GM12891 (cell line): Measurements from ENCODE around the gene LRRIQ1.
"Not testable (repeated sequence)": the region's sequence is repeated elsewhere in the genome, so short reads cannot be mapped to it uniquely, and the experiment has no call there.

Experiments used
- DNase-seq: peaks from one replicate; pipeline ENCODE4 v3.0.0; 2011; ENCODE audit warnings: low spot score; ENCODE audit not compliant: insufficient read length
- FAIRE-seq: peaks from 2 replicates; lab custom pipeline; 2011; peaks lifted over from hg19 to GRCh38; lab: Jason Lieb, UNC
- PAX5 ChIP-seq: IDR thresholded peaks from 2 replicates; pipeline ENCODE4 v1.6.1; 2011; ENCODE audit warnings: low read length, moderate library complexity, mild to moderate bottlenecking; ENCODE audit not compliant: insufficient read depth, severe bottlenecking
- POLR2A ChIP-seq: IDR thresholded peaks from 2 replicates; pipeline ENCODE4 v1.6.1; 2011; ENCODE audit warnings: low read depth, low read length, control low read depth
- POLR2AphosphoS5 ChIP-seq: IDR thresholded peaks from 2 replicates; pipeline ENCODE4 v1.6.1; 2011; ENCODE audit warnings: low read depth, low read length, control low read depth
- POU2F2 ChIP-seq: IDR thresholded peaks from 2 replicates; pipeline ENCODE4 v1.6.1; 2011; ENCODE audit warnings: low read depth, mild to moderate bottlenecking, control low read depth, low read length, moderate library complexity
- SPI1 ChIP-seq: IDR thresholded peaks from 2 replicates; pipeline ENCODE4 v1.6.1; 2011; ENCODE audit warnings: low read depth, low read length, control low read depth
- TAF1 ChIP-seq: IDR thresholded peaks from 2 replicates; pipeline ENCODE4 v1.6.1; 2011; ENCODE audit warnings: low read depth, low read length, control low read depth

The LRRIQ1 gene

DNA sequence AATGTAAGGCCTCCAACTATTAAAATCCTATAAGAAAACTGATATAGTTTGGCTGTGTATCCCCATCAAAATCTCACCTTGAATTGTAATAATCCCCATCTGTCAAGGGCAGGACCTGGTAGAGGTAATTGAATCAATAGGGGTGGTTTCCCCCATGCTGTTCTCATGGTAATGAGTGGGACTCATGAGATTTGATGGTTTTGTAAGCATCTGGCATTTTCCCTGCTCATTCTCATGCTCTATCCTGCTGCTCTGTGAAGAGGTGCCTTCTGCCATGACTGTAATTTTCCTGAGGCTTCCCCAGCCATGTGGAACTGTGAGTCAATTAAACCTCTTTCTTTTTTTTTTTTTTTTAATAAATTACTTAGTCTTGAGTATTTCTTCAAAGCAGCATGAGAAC, 31.9 kb upstream of the LRRIQ1 start:
- no peak for DNase-seq
- TF ChIP-seq SPI1 (no peak), POLR2A (no peak), POU2F2 (no peak), PAX5 (no peak), TAF1 (no peak), POLR2AphosphoS5 (no peak)
- no peak for FAIRE-seq

DNA sequence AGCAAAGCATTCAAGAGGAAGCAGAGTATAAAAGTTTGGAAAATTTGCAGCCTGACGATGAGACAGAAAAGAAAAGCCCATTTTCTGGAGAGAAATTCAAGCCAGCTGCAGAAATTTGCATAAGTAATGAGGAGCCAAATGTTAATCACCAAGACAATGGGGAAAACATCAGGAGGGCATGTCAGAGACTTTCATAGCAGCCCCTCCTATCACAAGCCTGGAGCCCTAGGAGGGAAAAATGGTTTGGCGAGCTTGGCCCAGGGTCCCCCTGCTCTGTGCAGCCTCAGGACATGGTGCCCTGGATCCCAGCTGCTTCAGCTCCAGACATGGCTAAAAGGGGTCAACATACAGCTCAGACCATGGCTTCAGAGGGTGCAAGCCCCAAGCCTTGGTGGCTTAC, 31.1 kb upstream of the LRRIQ1 start:
- not testable (repeated sequence) for FAIRE-seq, DNase-seq

DNA sequence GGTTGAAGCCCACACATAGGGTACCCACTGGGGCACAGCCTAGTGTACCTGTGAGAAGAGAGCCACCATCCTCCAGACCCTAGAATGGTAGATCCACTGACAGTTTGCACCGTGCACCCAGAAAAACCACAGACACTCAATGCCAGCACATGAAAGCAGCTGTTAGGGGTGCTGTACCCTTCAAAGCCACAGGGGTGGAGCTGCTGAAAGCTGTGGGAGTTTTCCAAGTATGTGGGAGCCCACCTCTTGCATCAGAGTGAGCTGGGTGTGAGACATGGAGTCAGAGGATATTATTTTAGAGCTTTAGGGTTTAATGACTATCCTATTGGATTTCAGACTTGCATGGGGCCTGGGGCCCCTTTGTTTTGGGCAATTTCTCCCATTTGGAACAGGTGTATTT, 30.5 kb upstream of the LRRIQ1 start:
- DNase-seq (no peak), FAIRE-seq (no peak)
- TF ChIP-seq TAF1 (no peak), POLR2A (no peak), POU2F2 (no peak), POLR2AphosphoS5 (no peak), SPI1 (no peak), PAX5 (no peak)

DNA sequence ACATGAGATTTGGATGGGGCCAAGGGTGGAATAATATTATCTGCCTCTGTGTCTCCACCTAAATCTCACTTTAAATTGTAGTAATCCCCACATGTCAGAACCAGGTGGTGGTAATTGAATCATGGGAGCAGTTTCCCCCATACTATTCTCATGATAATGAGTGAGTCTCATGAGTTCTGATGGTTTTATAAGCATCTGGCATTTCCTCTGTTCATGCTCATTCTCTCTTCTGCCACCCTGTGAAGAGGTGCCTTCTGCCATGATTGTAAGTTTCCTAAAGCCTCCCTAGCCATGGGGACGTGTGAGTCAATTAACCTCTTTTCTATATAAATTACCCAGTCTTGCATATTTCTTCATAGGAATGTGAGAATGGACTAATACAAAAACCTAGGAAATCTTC, 29.9 kb upstream of the LRRIQ1 start:
- FAIRE-seq, result no peak
- TF ChIP-seq SPI1 (no peak), POLR2AphosphoS5 (no peak), PAX5 (no peak), POU2F2 (no peak), POLR2A (no peak), TAF1 (no peak)
- DNase-seq, result no peak

DNA sequence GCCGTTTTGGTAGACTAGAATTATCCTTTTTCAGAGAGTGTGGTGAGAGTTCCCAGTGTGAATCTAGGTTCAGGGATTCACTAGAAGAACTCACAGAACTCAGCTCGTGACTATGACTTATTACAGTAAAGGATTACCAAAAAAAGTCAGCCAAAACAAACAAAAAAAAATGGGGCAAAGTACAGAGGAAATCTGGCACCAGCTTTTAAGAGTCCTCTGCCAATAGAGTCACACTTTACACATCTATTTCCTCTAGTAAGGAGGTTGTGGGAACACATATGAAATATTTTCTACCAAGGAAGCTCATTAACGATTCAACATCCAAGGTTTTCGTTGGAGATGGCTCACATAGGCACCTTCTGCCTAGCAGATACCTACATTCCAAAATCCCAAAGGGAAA, 28.3 kb upstream of the LRRIQ1 start:
- DNase-seq (no peak), FAIRE-seq (no peak)
- no peak for TF ChIP-seq PAX5
- TF ChIP-seq POLR2A, result no peak
- TF ChIP-seq TAF1, result no peak
- no peak for TF ChIP-seq POLR2AphosphoS5
- no peak for TF ChIP-seq POU2F2
- no peak for TF ChIP-seq SPI1

DNA sequence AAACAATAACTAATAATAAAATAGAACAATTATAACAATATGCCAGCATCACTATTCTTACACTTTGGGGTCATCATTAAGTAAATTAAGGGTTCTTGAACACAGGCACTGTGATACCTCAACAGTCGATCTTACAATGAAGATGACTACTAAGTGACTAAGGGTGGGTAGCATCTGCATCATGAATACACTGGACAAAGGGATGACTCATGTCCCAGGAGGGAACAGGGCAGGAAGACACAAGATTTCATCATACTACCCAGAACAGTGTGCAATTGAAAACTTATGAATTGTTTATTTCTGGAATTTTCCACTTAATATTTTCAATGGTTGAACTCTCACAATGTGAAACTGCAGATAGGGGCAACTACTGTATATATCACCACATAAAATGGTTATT, 19.7 kb upstream of the LRRIQ1 start:
- DNase-seq (no peak), FAIRE-seq (no peak)
- no peak for TF ChIP-seq TAF1
- no peak for TF ChIP-seq POLR2A
- no peak for TF ChIP-seq POU2F2

DNA sequence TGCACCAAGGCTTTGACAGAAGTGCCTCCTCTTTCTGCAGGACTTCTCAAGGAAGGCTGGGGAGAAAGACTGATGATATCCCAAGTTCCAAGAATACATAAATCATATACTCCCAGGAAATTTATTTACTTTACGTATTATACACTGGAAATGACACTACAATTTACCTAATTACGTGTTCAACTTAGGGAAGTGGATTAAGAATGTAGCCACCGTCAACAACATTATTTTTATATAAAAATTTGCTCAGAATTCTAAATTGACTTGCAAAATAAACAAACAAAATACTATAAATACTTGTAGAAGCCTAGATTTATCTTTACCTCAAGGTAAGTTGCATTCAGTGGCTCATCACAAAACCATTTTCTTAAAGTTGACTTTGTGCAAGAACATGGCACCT, 19.0 kb upstream of the LRRIQ1 start:
- no peak for DNase-seq
- no peak for FAIRE-seq
- TF ChIP-seq TAF1, result no peak
- TF ChIP-seq POLR2AphosphoS5, result no peak
- TF ChIP-seq POLR2A, result no peak
- TF ChIP-seq PAX5, result no peak
- no peak for TF ChIP-seq SPI1
- TF ChIP-seq POU2F2, result no peak

DNA sequence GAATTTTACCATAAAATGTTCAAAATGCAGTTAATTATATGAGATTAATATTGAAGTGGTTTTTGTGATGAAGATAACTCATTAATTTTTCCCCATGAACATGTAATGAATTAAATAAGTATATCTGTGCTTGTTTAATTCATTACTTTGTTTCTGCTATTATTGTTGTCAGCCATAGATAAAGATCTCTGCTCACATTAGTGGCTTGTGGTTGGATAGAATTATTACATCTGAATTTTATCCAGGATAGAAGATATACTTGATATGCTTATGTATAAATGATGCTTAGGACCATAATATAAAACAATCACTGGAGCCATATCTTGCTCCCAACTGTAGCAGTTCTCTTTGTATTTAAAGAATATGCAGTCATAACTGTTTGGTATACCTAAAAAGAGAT, 18.5 kb upstream of the LRRIQ1 start:
- DNase-seq, result no peak
- TF ChIP-seq POLR2AphosphoS5 (no peak), PAX5 (no peak), POLR2A (no peak), TAF1 (no peak), POU2F2 (no peak), SPI1 (no peak)
- FAIRE-seq, result no peak

DNA sequence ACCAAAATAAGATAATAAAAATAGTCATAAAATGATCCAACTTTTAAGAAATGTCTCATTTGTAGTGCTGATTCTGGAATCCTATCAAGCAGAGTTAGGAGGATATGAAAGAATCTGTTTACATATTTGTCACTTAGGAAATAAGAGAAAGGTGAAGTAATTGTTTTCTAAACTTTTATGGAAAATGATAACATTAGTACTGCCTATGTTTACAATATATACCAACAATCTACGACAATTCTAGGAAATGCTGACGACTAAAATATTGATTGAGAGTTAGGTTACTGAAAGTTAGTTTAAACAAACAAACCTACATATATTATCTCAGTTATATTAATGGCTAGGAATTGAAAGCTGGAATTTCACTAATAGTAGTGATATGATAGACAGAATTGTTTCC, 18.1 kb upstream of the LRRIQ1 start:
- no peak for DNase-seq
- no peak for FAIRE-seq
- no peak for TF ChIP-seq SPI1
- TF ChIP-seq POLR2A, result no peak
- TF ChIP-seq PAX5, result no peak
- no peak for TF ChIP-seq POLR2AphosphoS5
- TF ChIP-seq POU2F2, result no peak
- no peak for TF ChIP-seq TAF1

DNA sequence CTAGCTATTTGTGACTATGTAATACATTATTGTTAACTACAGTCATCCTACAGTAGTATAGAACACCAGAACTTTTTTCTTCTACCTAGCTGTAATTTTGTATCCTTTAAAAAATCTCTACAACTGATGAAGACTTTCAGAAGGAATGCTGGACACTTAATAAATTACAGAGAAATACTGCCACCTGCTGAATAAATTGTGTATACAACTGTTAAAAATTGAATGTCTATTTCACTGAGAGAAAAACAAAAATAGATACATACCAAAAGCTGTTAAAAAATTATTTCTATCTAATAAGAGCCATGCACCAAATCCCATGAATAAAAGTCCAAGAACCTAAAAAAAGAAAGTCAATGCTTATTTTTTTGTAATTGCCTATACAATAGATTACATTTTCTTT, 6.7 kb upstream of the LRRIQ1 start:
- DNase-seq, result no peak
- no peak for FAIRE-seq

DNA sequence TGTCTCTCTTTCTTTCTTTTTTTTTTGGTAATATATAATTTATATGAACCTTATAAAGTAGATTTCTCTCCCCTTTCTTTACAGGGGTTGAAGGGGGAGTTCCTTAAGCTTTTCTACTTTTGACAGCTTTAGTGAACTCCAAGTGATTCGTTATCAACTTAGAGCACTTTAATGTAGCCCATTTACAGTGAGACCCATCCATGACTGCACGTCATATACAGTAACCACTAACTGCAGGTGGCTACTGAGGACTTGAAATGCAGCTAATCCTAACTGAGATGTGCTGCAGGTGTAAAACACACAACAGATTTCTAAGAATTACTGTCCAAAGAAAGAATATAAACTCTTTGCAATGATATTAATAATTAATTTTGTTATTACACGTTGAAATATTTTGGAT, 582 bp downstream of the LRRIQ1 start:
- DNase-seq (no peak), FAIRE-seq (no peak)
- no peak for TF ChIP-seq POLR2AphosphoS5
- TF ChIP-seq POU2F2, result no peak
- no peak for TF ChIP-seq PAX5
- no peak for TF ChIP-seq SPI1
- TF ChIP-seq TAF1, result no peak
- TF ChIP-seq POLR2A, result no peak

More for the DNA sequence above, 6.7 kb upstream of the LRRIQ1 start:
- TF ChIP-seq TAF1, result no peak
- TF ChIP-seq POLR2A, result no peak
- no peak for TF ChIP-seq POU2F2
- no peak for TF ChIP-seq PAX5
- no peak for TF ChIP-seq SPI1

DNA sequence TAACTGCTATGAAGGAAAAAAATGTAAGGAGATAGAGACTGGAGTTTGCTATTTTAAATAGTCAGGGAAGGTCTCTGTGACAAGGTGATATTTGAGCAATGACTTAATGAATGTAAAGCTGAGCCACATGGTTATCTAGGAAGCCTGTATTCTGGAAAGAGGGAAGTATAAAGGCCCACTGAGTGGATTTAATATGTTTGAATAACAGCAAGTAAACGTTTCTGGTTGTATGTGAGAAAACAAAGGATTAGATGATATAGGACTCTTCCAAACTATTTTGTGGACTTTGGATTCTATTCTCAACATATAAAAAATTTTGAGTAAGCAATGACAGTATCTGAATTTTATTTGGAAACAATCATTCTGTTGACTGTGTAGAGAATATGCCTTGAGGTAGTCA, 5.2 kb downstream of the LRRIQ1 start:
- no peak for TF ChIP-seq POLR2AphosphoS5
- TF ChIP-seq POLR2A, result no peak
- TF ChIP-seq SPI1, result no peak
- no peak for TF ChIP-seq TAF1
- no peak for TF ChIP-seq PAX5
- TF ChIP-seq POU2F2, result no peak
- FAIRE-seq (no peak), DNase-seq (no peak)
